Activated CD8-positive, alpha-beta memory T cell treated with anti-CD3 and anti-CD28 coated beads for 1 hour (primary cell): Measurements from ENCODE around the gene RCOR1.

Experiments
- DNase-seq, 2 donors: peaks; one replicate each; pipeline ENCODE4 v3.0.0-alpha.2; 2020; ENCODE audit warnings: low read depth in 1 of 2; ENCODE audit errors: extremely low read depth in 1 of 2

The RCOR1 gene

DNA sequence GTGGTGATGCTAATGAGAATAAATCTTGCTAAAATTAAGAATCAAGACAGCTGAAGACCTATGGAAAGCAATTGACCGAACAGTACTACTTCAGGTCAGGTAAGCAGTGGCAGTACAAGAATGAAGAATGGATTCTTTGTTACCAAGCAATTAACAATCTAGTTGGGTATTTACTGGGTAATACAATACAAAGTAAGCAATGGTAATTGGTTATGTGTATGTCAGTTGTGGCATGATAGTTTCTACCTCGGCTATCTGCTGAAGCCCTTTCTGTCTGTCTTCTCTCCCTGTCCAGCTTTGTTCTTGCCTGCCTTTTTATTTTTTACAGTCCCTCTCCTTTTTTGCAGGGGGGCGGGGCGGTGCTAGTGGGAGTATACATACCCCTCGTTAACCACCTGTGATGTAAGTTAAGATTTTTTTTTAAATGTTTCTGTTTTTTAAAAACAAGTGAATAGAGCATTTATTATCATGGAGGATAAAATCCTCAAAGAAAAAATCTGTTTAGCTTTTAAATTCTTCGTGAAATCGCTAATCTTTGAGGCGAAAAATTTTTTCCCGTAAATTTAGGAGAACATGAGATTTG lies 75.9 kb downstream of the RCOR1 start:
- DNase-seq = no peak

DNA sequence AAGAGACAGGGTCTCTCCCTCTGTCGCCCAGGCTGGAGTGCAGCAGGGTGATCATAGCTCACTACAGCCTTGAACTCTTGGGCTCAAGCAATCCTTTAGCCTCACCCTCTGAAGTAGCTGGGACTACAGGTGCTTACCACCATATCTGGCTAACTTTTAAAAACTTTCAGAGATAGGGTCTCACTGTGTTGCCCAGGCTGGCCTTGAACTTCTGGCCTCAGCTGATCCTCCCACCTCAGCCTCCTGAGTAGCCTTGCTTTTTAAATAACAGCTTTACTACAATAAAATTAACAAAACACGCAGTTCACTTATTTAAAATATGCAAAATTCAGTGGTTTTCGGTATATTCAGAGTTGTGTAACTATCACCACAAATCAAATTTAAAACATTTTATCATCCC lies 79.0 kb downstream of the RCOR1 start:
- no peak for DNase-seq

GRCh38 chr14:102672410-102672960 lies 80.0 kb downstream of the RCOR1 start:
- no peak for DNase-seq

GRCh38 chr14:102675396-102675795 lies 82.9 kb downstream of the RCOR1 start:
- DNase-seq = no peak

DNA sequence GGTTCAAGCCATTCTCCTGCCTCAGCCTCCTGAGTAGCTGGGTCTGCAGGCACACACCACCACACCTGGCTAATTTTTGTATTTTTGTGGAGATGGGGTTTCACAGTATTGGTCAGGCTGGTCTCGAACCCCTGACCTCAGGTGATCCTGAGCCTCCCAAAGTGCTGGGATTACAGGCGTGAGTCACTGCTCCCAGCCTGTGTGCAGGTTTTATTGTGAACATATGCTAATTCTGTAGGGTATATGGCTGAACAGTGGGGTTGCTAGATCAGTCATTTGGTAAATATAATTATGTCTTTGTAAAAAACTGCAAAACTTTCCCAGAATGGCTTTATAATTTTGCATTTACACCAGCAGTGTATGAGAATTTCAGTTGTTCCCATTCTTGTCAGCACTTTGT lies 85.9 kb downstream of the RCOR1 start:
- DNase-seq = no peak

DNA sequence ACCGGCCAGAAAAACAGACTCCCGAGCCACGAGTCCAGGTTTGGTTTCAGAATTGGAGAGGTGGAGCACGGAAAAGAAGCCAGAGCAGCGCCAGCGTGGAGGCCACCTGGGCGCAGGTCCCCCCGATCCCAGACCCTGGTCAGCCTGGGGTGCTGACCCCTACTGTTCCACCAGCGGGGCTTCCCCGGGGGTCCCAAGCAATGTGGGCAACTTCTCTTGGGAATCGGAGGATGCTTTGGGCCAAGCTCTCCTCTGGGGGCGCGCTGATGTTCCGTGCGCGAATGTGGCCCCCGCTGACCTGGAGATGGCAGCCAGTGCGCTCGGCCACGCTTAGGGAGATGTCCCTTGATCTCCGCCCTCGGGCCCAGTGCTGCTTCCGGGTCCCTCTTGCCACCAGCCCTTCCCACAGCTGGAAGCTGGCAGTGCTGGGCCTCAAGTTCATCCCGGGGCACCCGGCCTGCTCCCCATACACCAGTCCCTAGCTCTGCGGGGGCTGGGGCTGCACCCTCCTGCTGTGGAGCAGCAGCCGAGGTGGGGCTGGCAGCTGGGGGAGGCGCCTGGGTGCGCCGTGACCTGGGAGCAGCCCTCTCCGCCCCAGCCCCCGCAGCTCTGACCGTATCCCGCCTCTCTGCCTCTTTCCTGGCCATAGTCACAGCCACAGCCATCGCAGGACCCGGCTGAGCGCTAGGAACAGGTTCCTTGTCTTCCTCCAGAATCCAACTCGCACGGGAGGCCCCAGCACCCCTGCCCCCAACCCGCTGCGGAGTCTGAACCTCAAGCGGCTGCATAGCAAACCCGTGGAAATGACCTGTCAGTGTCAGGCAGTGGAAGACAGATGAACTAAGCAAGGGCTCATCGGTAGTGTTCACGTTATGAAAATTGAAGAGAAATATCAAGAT lies 91.2 kb downstream of the RCOR1 start:
- no peak for DNase-seq

GRCh38 chr14:102684298-102684663 lies 91.8 kb downstream of the RCOR1 start:
- DNase-seq = no peak

DNA sequence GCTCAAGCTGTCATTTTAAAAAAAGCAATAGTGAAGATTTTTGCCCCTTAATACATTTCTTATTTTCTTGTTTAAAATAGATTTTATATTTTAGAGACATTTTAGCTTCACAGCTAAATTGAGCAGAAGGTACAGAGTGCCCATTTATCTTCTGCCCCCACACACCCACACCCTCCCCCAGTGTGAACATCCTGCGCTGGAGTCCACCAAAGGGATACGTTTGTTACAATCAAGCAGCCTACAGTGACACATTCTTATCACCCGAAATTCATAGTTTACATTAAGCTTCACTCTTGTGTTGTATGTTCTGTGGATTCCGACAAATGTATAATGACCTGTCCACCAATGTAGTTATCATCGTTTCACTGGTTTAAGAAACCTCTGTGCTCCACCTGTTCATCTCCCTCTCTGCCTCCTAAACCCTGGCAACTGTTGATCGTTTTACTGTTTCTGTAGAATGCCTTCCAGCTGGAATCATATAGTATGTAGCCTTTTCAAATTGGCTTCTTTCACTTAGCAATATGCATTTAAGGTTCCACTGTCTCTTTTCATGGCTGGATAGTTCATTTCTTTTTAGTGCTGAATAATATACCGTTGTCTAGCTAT lies 93.8 kb downstream of the RCOR1 start:
- DNase-seq = no peak

DNA sequence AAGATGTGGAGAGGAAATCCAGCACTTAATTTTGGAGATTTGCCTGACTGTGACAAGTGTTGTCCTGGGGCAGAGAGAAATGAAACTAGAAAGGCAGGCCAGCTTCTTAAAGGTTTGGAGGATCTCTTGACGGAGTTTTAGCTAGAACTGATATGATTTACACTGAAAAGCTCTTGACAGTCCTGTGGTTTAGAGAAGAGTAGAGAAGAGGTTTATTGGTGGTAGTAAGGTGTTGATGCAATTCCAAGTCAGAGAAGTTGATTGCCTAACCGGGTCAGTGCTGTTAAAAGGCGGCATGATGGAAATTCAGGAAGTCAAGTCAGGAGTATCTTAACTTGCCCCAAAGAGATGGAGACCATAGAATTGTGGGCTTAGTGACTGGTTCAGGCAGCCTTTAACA lies 95.8 kb downstream of the RCOR1 start:
- DNase-seq = no peak

DNA sequence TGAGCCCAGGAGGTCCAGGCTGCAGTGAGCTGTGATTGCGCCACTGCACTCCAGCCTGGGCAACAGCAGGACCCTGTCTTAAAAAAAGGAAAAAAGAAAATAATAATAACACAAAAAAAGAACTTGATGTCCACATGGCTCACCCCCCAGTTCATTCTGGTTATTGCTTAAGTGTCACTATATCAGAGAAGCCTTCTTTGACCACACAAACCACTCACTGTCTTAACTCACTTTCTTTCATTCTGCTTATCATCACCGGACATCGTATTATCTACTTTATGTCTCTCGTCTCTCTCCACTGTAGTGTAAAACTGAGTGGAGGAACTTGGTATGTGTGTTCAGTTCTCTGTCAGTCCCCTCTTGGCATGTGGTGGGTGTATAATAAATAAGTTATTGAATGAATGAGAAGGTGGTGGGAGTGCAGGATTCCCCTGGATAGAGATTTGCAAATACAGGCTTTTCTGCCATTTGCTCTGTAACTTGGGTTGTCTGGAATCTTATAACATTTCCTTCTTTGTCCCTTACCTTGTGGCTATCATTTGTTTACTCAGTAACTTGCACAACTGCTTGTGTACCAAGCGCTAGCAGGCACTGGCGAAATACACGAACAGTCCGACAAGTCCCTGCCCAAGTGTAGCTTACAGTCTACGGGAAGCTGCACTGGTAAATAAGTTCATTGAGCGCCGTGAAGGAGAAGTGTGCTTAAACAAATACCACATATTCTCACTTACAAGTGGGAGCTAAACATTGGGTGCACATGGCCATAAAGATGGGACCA lies 98.2 kb downstream of the RCOR1 start:
- DNase-seq = no peak

DNA sequence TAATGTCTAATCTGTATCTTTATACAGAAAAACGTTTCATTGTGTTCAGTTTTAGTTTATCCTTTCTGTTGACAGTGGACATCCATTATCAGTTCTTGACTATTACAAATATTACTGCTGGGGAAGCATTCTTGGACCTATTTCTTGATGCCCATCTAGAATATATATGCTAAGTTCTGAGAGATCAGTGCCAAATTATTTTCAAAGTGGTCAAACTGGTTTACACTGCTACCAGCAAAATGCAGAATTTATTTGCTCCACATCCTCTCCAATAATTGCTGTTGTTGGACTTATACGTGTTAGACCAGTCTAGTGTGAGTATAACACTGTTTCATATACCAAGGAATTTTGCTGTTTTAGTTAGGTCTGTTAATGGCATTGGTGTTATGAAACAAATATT lies 99.3 kb downstream of the RCOR1 start:
- no peak for DNase-seq

DNA sequence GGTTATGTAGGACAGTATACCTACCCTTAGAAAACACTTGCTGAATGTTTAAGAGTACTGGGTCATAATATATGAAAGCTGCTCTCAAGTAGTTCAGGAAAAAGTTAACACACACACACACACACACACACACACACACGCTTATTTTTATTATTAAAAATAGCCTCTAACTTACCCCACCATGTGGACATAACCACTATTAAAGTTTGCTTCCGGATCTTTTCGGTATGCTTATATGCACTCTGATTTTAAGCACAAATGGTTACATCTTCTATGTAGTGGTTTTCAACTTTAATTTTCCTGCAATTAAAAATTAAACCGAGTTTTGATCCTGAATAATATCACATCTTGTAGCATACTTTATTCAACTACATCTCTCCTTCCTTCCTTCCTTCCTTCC lies 99.9 kb downstream of the RCOR1 start:
- DNase-seq = no peak

- no peak for DNase-seq
Observed at GRCh38 chr14:102693006-102693755, 100.7 kb downstream of the RCOR1 start.

DNA sequence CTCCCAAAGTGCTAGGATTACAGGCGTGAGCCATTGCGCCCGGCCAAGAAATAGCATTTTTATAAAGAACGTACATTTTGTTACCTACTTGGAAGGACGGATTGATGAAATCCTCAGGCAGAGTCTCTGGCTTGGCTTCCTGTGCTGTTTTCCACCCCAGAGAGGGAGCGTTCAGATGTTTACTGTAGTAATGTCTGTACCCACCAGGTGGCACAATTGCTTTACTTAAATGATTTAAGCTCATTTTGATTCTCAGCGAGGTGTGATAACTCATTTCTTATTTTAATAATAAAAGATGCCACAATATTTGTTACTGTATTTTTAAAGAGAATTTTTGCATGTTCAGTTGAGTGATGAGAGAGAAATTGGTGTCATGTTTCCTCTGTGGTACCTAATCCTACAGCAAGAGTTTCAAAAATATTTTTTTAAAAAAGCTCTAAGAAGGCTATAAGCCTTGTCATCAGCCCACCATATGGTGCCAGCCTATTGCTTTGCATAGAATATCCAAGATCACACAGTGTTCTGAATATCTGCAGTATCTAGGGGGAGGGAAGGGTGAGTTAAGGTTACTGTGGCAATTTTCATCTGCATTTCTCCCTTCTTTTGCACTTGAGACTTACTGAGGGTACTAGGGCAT lies 102.2 kb downstream of the RCOR1 start:
- DNase-seq = peak in 1 of 2 donors; percentile 34

- no peak for DNase-seq
Observed at GRCh38 chr14:102695167-102695555, 102.7 kb downstream of the RCOR1 start.

- DNase-seq = no peak
Observed at GRCh38 chr14:102696332-102696731, 103.9 kb downstream of the RCOR1 start.

GRCh38 chr14:102696856-102697495 lies 104.5 kb downstream of the RCOR1 start:
- DNase-seq = no peak

- no peak for DNase-seq
Observed at GRCh38 chr14:102697501-102697900, 105.1 kb downstream of the RCOR1 start.

DNA sequence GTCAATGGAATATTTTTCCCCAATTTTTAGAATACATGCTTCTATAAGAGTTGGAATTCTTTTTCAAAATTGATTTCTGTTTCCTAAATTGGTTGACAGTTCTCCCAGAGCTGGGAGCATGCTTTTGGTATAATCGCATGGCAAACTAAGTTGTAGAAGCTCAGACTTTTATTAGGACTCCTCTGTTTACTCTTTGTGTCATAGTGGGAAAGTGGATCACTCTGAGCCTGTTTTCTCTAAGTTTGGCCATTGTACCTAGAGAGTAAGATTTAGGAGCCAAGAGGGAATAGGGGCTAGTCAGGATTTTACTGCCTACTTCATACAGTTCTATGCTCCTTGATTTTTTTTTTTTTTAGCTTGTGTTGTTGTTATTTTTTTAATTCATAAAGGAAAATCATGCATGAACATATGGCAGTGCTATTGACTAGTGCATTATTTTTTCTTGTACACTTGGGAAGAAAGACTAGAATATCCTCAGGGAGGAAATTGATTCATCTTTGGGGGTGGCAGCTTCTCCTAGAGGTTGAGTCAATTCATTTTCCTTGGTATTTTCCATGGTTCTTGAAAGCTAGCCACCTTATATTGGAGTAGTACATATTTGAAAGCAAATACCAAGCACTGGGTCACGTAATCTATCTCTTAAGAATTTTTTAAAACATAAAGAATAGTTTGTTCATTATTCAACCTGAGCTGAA lies 107.1 kb downstream of the RCOR1 start:
- no peak for DNase-seq
